H9 (cell line): Measurements from ENCODE around the gene EIF3A. TPM values are rescaled to one million over a fixed set of nuclear protein-coding genes. Genes with fewer than 3 reads are reported as not detected.

Experiments
- DNase-seq: peaks from one replicate; pipeline ENCODE4 v3.0.0-alpha.2; 2017
- H2AFZ ChIP-seq: one replicate; pipeline ENCODE4 v1.6.1; 2013; ENCODE audit warnings: mild to moderate bottlenecking, low read length, control low read depth, moderate library complexity
- H2AK5ac ChIP-seq: 2 replicates; pipeline ENCODE4 v1.6.1; 2013; ENCODE audit warnings: low read length, control low read depth, mixed read lengths; ENCODE audit not compliant: insufficient read length
- H2BK120ac ChIP-seq: one replicate; pipeline ENCODE4 v1.6.1; 2013; ENCODE audit warnings: low read depth, mild to moderate bottlenecking, low read length, control low read depth, inconsistent platforms; ENCODE audit not compliant: poor library complexity, severe bottlenecking
- H2BK12ac ChIP-seq: 2 replicates; pipeline ENCODE4 v1.6.1; 2013; ENCODE audit warnings: low read length, control low read depth, mixed read lengths, low read depth; ENCODE audit not compliant: insufficient read length
- H2BK15ac ChIP-seq: 2 replicates; pipeline ENCODE4 v1.6.1; 2013; ENCODE audit warnings: low read depth, low read length, control low read depth
- H2BK20ac ChIP-seq: one replicate; pipeline ENCODE4 v1.6.1; 2013; ENCODE audit warnings: low read depth, mild to moderate bottlenecking, low read length, control low read depth, inconsistent platforms; ENCODE audit not compliant: poor library complexity, severe bottlenecking
- H2BK5ac ChIP-seq: 2 replicates; pipeline ENCODE4 v1.6.1; 2013; ENCODE audit warnings: low read length, control low read depth, mixed read lengths; ENCODE audit not compliant: insufficient read length
- H3K14ac ChIP-seq: 2 replicates; pipeline ENCODE4 v1.6.1; 2013; ENCODE audit warnings: low read length, control low read depth; ENCODE audit not compliant: insufficient read depth
- H3K18ac ChIP-seq: 2 replicates; pipeline ENCODE4 v1.6.1; 2013; ENCODE audit warnings: low read depth, mild to moderate bottlenecking, mixed read lengths, low read length, control low read depth; ENCODE audit not compliant: insufficient read length
- H3K23ac ChIP-seq: 2 replicates; pipeline ENCODE4 v1.6.1; 2013; ENCODE audit warnings: low read length, control low read depth, mixed read lengths, low read depth; ENCODE audit not compliant: insufficient read length
- H3K23me2 ChIP-seq: 2 replicates; pipeline ENCODE4 v1.6.1; 2013; ENCODE audit warnings: low read depth, mild to moderate bottlenecking, mixed read lengths, low read length, control low read depth; ENCODE audit not compliant: insufficient read length, poor library complexity, severe bottlenecking
- H3K27ac ChIP-seq: 2 replicates; pipeline ENCODE4 v1.5.1; 2013; ENCODE audit warnings: low read length, control low read depth, mixed read lengths, low read depth; ENCODE audit not compliant: insufficient read length
- H3K27me3 ChIP-seq: 2 replicates; pipeline ENCODE4 v1.6.1; 2013; ENCODE audit warnings: low read length, control low read depth, inconsistent platforms; ENCODE audit not compliant: insufficient read depth
- H3K4ac ChIP-seq: 2 replicates; pipeline ENCODE4 v1.6.1; 2013; ENCODE audit warnings: low read depth, mild to moderate bottlenecking, control low read depth, inconsistent platforms, low read length, moderate library complexity
- H3K4me1 ChIP-seq: 2 replicates; pipeline ENCODE4 v1.6.1; 2013; ENCODE audit warnings: low read length, control low read depth, inconsistent platforms; ENCODE audit not compliant: insufficient read depth
- H3K4me2 ChIP-seq: 2 replicates; pipeline ENCODE4 v1.6.1; 2013; ENCODE audit warnings: low read length, control low read depth, mixed read lengths; ENCODE audit not compliant: insufficient read length, insufficient read depth
- H3K56ac ChIP-seq: 2 replicates; pipeline ENCODE4 v1.6.1; 2013; ENCODE audit warnings: low read depth, mild to moderate bottlenecking, mixed read lengths, low read length, control low read depth; ENCODE audit not compliant: insufficient read length
- H3K79me1 ChIP-seq: 2 replicates; pipeline ENCODE4 v1.6.1; 2013; ENCODE audit warnings: low read depth, mild to moderate bottlenecking, moderate library complexity, low read length, control low read depth, inconsistent platforms; ENCODE audit not compliant: insufficient read depth, poor library complexity, severe bottlenecking
- H3K79me2 ChIP-seq: 2 replicates; pipeline ENCODE4 v1.6.1; 2013; ENCODE audit warnings: low read length, control low read depth, inconsistent platforms; ENCODE audit not compliant: insufficient read depth
- H3K9ac ChIP-seq: 2 replicates; pipeline ENCODE4 v1.6.1; 2013; ENCODE audit warnings: low read length, control low read depth, mixed read lengths; ENCODE audit not compliant: insufficient read length; ENCODE audit errors: extremely low read depth
- H3K9me3 ChIP-seq: one replicate; pipeline ENCODE4 v1.6.1; 2013; ENCODE audit warnings: low read depth, low read length, inconsistent platforms; ENCODE audit not compliant: control insufficient read depth
- H3T11ph ChIP-seq: one replicate; pipeline ENCODE4 v1.6.1; 2013; ENCODE audit warnings: mild to moderate bottlenecking, low read length, control low read depth, inconsistent platforms
- H4K20me1 ChIP-seq: one replicate; pipeline ENCODE4 v1.6.1; 2013; ENCODE audit not compliant: control insufficient read depth, insufficient read length, insufficient read depth
- H4K5ac ChIP-seq: 2 replicates; pipeline ENCODE4 v1.6.1; 2013; ENCODE audit warnings: low read depth, mild to moderate bottlenecking, mixed read lengths, low read length, control low read depth; ENCODE audit not compliant: insufficient read length
- H4K8ac ChIP-seq: replicated peaks from 2 replicates; pipeline ENCODE4 v1.6.1; 2013; ENCODE audit warnings: low read length, control low read depth, mixed read lengths, low read depth; ENCODE audit not compliant: insufficient read length
- H4K91ac ChIP-seq: 2 replicates; pipeline ENCODE4 v1.6.1; 2013; ENCODE audit warnings: low read depth, mild to moderate bottlenecking, moderate library complexity, mixed read lengths, low read length, control low read depth; ENCODE audit not compliant: insufficient read length
- H3K27ac Mint-ChIP-seq, 3 experiments: 2 replicates in 2 of 3; 3 replicates in 1 of 3; pipeline ENCODE4 v1.8.0; 2020 to 2021; ENCODE audit warnings: mixed read lengths in 3 of 3, mild to moderate bottlenecking in 1 of 3, moderate library complexity in 1 of 3
- H3K27me3 Mint-ChIP-seq: 2 replicates; pipeline ENCODE4 v1.8.0; 2021; ENCODE audit warnings: low read depth, mild to moderate bottlenecking, moderate library complexity, mixed read lengths
- H3K36me3 Mint-ChIP-seq, 3 experiments: 2 replicates in 2 of 3; 3 replicates in 1 of 3; pipeline ENCODE4 v1.8.0; 2020 to 2021; ENCODE audit warnings: low read depth in 3 of 3, mixed read lengths in 3 of 3; ENCODE audit not compliant: insufficient read depth in 1 of 3
- H3K4me1 Mint-ChIP-seq, 2 experiments: 2 replicates each; pipeline ENCODE4 v1.8.0; 2020; ENCODE audit warnings: mixed read lengths in 2 of 2
- H3K4me3 Mint-ChIP-seq, 2 experiments: 2 replicates in 1 of 2; 3 replicates in 1 of 2; pipeline ENCODE4 v1.8.0; 2020 to 2021; ENCODE audit warnings: mild to moderate bottlenecking in 2 of 2, mixed read lengths in 2 of 2, moderate library complexity in 1 of 2
- H3K9me3 Mint-ChIP-seq, 2 experiments: 2 replicates in 1 of 2; 3 replicates in 1 of 2; pipeline ENCODE4 v1.8.0; 2020; ENCODE audit warnings: mild to moderate bottlenecking in 2 of 2, mixed read lengths in 2 of 2, moderate library complexity in 1 of 2
- WGBS: extraction: QIAGEN DNeasy Blood & Tissue Kit; methylation state at CpG from one replicate; pipeline ENCODE4 v1.1.7; 2013; ENCODE audit warnings: missing lambda C conversion rate, low lambda C conversion rate, mixed read lengths; ENCODE audit not compliant: insufficient read length; ENCODE audit errors: extremely low coverage; 5-methylcytosine and 5-hydroxymethylcytosine counted together
- total RNA-seq: library from RNA; stranded (reverse); gene quantifications from 2 replicates; pipeline ENCODE4 v1.2.1, GENCODE V29; 2021
- TF ChIP-seq, protein P1 (sequence below): fragments of 200-600 bp; sonication (generic); conservative IDR thresholded peaks from 3 replicates; pipeline ENCODE4 v1.8.0; 2021; ENCODE audit warnings: antibody characterized with exemption, mild to moderate bottlenecking

EIF3A gene
- total RNA-seq, 1 experiment from 2014 or later: 206 TPM

DNA sequence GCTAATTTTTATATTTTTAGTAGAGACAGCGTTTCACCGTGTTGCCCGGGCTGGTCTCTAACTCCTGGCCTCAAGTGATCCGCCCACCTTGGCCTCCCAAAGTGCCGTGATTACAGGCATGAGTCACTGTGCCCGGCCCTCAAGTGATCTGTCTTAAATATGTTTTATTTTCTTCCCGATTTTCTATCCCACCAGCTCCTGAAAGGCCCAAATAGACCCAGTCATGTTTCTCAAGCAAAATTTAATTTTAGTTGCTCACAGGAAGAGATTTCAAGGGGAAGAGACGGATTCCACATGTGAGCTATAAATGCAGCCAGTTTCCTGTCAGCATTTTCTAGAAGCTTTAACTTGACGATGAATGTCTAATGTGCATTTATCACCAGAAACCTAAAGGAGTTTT is 35.3 kb upstream of the EIF3A start:
- Histone ChIP-seq H4K8ac (no peak overlapping the region), H3K23me2 (no peaks in the 10 kb centered on the region), H3K23ac (no peak overlapping the region), H3K9me3 (no peaks in the 10 kb centered on the region), H2BK12ac (no peak overlapping the region), H3K4ac (no peak overlapping the region), H2AFZ (no peak overlapping the region), H3K9ac (no peak overlapping the region), H3T11ph (no peak overlapping the region), H4K91ac (no peak overlapping the region), H3K27ac (no peak overlapping the region), H3K27me3 (no peaks in the 10 kb centered on the region), H3K79me2 (no peaks in the 10 kb centered on the region), H2BK15ac (no peak overlapping the region), H4K20me1 (no peaks in the 10 kb centered on the region), H2AK5ac (no peak overlapping the region), H3K18ac (no peak overlapping the region), H2BK5ac (no peak overlapping the region), H2BK120ac (no peak overlapping the region), H3K14ac (no peak overlapping the region), H3K4me2 (no peak overlapping the region), H4K5ac (no peak overlapping the region), H3K79me1 (no peaks in the 10 kb centered on the region), H3K4me1 (no peaks in the 10 kb centered on the region), H3K56ac (no peak overlapping the region), H2BK20ac (no peak overlapping the region)
- TF ChIP-seq, protein P1, sequence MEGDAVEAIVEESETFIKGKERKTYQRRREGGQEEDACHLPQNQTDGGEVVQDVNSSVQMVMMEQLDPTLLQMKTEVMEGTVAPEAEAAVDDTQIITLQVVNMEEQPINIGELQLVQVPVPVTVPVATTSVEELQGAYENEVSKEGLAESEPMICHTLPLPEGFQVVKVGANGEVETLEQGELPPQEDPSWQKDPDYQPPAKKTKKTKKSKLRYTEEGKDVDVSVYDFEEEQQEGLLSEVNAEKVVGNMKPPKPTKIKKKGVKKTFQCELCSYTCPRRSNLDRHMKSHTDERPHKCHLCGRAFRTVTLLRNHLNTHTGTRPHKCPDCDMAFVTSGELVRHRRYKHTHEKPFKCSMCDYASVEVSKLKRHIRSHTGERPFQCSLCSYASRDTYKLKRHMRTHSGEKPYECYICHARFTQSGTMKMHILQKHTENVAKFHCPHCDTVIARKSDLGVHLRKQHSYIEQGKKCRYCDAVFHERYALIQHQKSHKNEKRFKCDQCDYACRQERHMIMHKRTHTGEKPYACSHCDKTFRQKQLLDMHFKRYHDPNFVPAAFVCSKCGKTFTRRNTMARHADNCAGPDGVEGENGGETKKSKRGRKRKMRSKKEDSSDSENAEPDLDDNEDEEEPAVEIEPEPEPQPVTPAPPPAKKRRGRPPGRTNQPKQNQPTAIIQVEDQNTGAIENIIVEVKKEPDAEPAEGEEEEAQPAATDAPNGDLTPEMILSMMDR: no peak
- WGBS: no CpG with 5 or more reads among the region's 9 CpGs
- Mint-ChIP-seq H3K9me3 (no peaks in the 10 kb centered on the region), H3K4me3 (no peak overlapping the region), H3K4me1 (no peaks in the 10 kb centered on the region), H3K36me3 (peaks cover 32 to 76% (median 74%) of the 10 kb centered on the region in 3 experiments), H3K27me3 (no peaks in the 10 kb centered on the region), H3K27ac (peak overlapping the region in 1 of 3 experiments; percentile 16; a peak in 1 of 7 replicates)
- no peak for DNase-seq
